ENCODE results near the gene MYPN. TPM values are rescaled to one million over a fixed set of nuclear protein-coding genes. Genes with fewer than 3 reads are reported as not detected.

Gene MYPN
- total and polyA plus RNA-seq, 2 experiments from 2014 or later, result not detected

DNA sequence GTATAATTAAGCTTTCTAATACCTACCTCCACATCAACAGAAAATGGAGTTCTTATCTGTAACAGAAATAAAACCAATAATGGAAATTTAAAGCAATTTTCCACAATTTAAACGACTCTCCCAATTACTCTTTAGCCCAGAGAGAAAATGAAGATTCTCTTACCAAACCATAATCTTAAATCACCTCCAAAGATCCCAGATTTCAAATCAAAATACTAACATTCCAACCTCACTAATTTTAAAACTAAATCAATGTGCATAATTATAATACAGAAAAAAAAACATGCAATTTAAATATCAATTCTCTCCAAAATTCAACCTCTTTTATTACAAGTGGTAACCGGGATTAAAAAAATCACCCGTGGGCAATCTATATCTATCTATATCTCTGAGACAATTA lies 35.7 kb upstream of the MYPN start:
- 4% methylated on average over 3 of the region's 3 CpGs for WGBS (ENCODE audit: low lambda C conversion rate, missing lambda C conversion rate)
- DNase-seq (ENCODE audit: low spot score), result no peak
- H3K9me3 ChIP-seq (ENCODE audit: low read depth), result no peaks in the 10 kb centered on the region
- H3K4me1 ChIP-seq (ENCODE audit: insufficient read depth), result peaks cover 23% of the 10 kb centered on the region
- H3K36me3 ChIP-seq (replicated peaks; ENCODE audit: insufficient read depth, low read depth), result no peaks in the 10 kb centered on the region
- H3K9me2 ChIP-seq (replicated peaks; ENCODE audit: insufficient read depth), result no peaks in the 10 kb centered on the region
- no peaks in the 10 kb centered on the region for H3K27me3 ChIP-seq
- peak overlapping the region; percentile 86 for H3K4me2 ChIP-seq
- peaks cover 58% of the 10 kb centered on the region for H3K79me2 ChIP-seq
- H2AFZ ChIP-seq, result no peak overlapping the region
- TF ChIP-seq EZH2 (IDR thresholded peaks at IDR 0.05; ENCODE audit: borderline replicate concordance), result no peak
- TF ChIP-seq EZH2phosphoT487 (IDR thresholded peaks at IDR 0.05; ENCODE audit: low read depth, severe bottlenecking, unreplicated experiment), result no peak
- TF ChIP-seq, protein P1, sequence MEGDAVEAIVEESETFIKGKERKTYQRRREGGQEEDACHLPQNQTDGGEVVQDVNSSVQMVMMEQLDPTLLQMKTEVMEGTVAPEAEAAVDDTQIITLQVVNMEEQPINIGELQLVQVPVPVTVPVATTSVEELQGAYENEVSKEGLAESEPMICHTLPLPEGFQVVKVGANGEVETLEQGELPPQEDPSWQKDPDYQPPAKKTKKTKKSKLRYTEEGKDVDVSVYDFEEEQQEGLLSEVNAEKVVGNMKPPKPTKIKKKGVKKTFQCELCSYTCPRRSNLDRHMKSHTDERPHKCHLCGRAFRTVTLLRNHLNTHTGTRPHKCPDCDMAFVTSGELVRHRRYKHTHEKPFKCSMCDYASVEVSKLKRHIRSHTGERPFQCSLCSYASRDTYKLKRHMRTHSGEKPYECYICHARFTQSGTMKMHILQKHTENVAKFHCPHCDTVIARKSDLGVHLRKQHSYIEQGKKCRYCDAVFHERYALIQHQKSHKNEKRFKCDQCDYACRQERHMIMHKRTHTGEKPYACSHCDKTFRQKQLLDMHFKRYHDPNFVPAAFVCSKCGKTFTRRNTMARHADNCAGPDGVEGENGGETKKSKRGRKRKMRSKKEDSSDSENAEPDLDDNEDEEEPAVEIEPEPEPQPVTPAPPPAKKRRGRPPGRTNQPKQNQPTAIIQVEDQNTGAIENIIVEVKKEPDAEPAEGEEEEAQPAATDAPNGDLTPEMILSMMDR (IDR thresholded peaks at IDR 0.05; ENCODE audit: poor library complexity), result no peak
- H4K20me1 ChIP-seq (ENCODE audit: insufficient read depth, poor library complexity, severe bottlenecking), result peaks cover 28% of the 10 kb centered on the region
- peak overlapping the region; percentile 99 for H3K27ac ChIP-seq
- peak overlapping the region; percentile 67 for H3K4me3 ChIP-seq

DNA sequence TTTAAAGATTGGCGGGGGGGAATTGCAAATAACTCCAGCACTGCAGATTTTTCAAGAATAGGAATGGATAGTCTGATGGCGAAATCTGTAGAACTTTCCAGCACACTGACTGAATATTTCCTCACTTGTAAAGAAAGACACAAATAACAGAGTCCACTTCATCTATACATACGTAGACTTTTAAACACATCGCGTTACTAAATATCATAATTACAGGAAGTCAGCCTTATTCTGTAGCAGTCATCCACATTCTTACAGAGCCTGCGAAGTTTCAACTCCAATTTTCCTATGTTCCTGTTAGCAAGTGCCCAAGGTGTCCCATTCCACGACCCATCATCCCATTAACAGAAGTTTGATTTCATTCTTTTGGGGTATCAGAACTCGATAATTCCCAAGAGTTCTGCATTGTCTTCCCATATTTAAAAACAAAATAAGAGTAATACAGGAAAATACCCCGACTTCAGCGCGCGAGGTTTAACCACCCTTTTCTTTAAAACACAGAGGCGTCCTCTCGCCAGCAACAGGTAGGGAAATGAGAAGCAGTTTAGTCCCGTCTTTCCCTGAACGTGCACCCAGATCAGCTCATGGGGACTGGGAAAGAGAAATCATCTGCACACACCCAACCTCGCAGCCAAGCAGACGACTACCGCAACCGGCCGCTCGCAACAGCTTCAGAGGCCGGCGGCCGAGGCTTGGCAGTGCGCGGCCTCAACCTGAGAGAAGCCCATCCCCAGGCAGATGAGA lies 35.1 kb upstream of the MYPN start:
- H3K27me3 ChIP-seq, result no peaks in the 10 kb centered on the region
- no peaks in the 10 kb centered on the region for H3K9me2 ChIP-seq (replicated peaks; ENCODE audit: insufficient read depth)
- 2% methylated on average over 27 of the region's 27 CpGs for WGBS (ENCODE audit: low lambda C conversion rate, missing lambda C conversion rate)
- TF ChIP-seq EZH2phosphoT487 (IDR thresholded peaks at IDR 0.05; ENCODE audit: low read depth, severe bottlenecking, unreplicated experiment), result no peak
- no peak for TF ChIP-seq EZH2 (IDR thresholded peaks at IDR 0.05; ENCODE audit: borderline replicate concordance)
- TF ChIP-seq, protein P1 (IDR thresholded peaks at IDR 0.05; ENCODE audit: poor library complexity), result no peak
- peak overlapping the region; percentile 67 for H3K4me3 ChIP-seq
- no peaks in the 10 kb centered on the region for H3K9me3 ChIP-seq (ENCODE audit: low read depth)
- peak overlapping the region; percentile 86 for H3K4me2 ChIP-seq
- peaks cover 23% of the 10 kb centered on the region for H3K4me1 ChIP-seq (ENCODE audit: insufficient read depth)
- H4K20me1 ChIP-seq (ENCODE audit: insufficient read depth, poor library complexity, severe bottlenecking), result peaks cover 28% of the 10 kb centered on the region
- no peaks in the 10 kb centered on the region for H3K36me3 ChIP-seq (replicated peaks; ENCODE audit: insufficient read depth, low read depth)
- H3K27ac ChIP-seq, result peak overlapping the region; percentile 99
- H2AFZ ChIP-seq, result peak overlapping the region; percentile 85
- peak; percentile 11 for DNase-seq (ENCODE audit: low spot score)
- peaks cover 53% of the 10 kb centered on the region for H3K79me2 ChIP-seq

DNA sequence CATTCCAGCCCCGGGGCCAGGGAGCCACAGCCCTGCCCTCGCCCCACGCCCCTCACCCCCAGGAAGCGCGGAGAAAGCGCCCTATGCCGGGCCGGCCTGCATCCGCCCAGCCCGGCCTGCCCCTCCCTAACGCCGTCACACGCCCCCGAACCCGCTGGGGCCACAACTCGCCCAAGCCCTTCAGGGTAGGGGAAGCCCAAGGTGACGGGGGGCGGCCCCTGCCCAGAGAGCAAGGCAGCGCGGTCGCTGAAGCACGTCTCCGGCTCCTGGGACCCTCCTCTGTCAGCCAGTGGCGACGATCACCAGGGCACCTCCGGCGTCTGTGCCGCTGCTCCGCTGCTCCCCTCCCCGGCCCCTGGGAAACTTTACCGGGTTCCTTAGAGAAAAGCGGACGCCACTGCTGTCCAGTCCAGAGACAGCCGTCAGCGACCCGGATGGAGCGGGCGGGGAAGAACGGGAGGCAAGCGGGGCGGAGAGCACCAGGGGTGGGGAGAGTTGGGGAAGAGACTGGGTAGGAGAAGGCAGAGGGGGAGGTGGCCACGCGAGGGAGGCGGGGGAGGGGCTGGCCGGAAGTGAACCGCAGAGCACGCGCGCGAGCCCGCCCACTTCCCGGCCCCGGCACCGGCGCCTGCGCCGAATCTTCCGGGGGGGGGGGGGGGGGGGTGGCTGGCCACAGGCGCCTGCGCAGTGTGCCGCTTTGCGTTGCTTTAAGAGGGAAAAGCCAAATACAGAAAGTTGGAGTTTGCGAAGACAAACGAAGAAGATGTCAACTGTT lies 34.3 kb upstream of the MYPN start, which contains the start of gene HERC4:
HERC4 (minus strand) TSS at position 509 of the 775 bp plus-strand sequence. CDS start 2,175 bp downstream, outside the sequence.
- TF ChIP-seq, protein P1 (IDR thresholded peaks at IDR 0.05; ENCODE audit: poor library complexity), result no peak
- no peak for TF ChIP-seq EZH2phosphoT487 (IDR thresholded peaks at IDR 0.05; ENCODE audit: low read depth, severe bottlenecking, unreplicated experiment)
- TF ChIP-seq EZH2 (IDR thresholded peaks at IDR 0.05; ENCODE audit: borderline replicate concordance), result no peak
- DNase-seq (ENCODE audit: low spot score), result peak; percentile 97
- Histone ChIP-seq H4K20me1 (ENCODE audit: insufficient read depth, poor library complexity, severe bottlenecking) (peaks cover 28% of the 10 kb centered on the region), H3K9me2 (replicated peaks; ENCODE audit: insufficient read depth) (no peaks in the 10 kb centered on the region), H3K9me3 (ENCODE audit: low read depth) (no peaks in the 10 kb centered on the region), H3K4me3 (peak within 1 kb of the TSS; percentile 67), H3K4me2 (peak within 1 kb of the TSS; percentile 86), H3K79me2 (peaks cover 45% of the 10 kb centered on the region), H3K27ac (peak within 1 kb of the TSS; percentile 99), H3K27me3 (no peaks in the 10 kb centered on the region), H3K4me1 (ENCODE audit: insufficient read depth) (peaks cover 23% of the 10 kb centered on the region), H2AFZ (peak within 1 kb of the TSS; percentile 85), H3K36me3 (replicated peaks; ENCODE audit: insufficient read depth, low read depth) (no peaks in the 10 kb centered on the region)
- 3% methylated on average over 30 of the region's 64 CpGs for WGBS (ENCODE audit: low lambda C conversion rate, missing lambda C conversion rate)

Data from hepatocyte (in vitro differentiated cells).